GM23248 (cell line): Measurements from ENCODE around the gene HEXIM2.

Experiments used
- EZH2 ChIP-seq: fragments of 200-600 bp; sonication (generic); IDR thresholded peaks from 2 replicates; pipeline ENCODE4 v1.6.1; 2018; ENCODE audit warnings: antibody characterized with exemption, mild to moderate bottlenecking; ENCODE audit not compliant: insufficient read depth, poor library complexity, severe bottlenecking
- EZH2phosphoT487 ChIP-seq: fragments of 200-600 bp; sonication (generic); IDR thresholded peaks from 2 replicates; pipeline ENCODE4 v1.6.1; 2018; ENCODE audit warnings: antibody characterized with exemption, moderate library complexity, mild to moderate bottlenecking, low read depth; ENCODE audit not compliant: insufficient read depth

- TF ChIP-seq EZH2 (no peak), EZH2phosphoT487 (no peak)
Measured at GRCh38 chr17:45135192-45135977, 26.3 kb upstream of the HEXIM2 start, which contains the start of gene ACBD4.
